GM23338 (cell line): ENCODE data around the gene BMP10.

ENCODE experiments used
- CREB1 ChIP-seq: fragments of 250-450 bp; sonication (Bioruptor Pico); IDR thresholded peaks from 2 replicates; pipeline ENCODE4 v1.5.0; 2020; ENCODE audit warnings: low read depth, mild to moderate bottlenecking, moderate library complexity
- CTCF ChIP-seq, 2 experiments: fragments of 200-600 bp in 1 of 2; sonication (generic) in 1 of 2; conservative IDR thresholded peaks; 2 replicates each; pipeline versions ENCODE4 v1.5.1 to v1.6.1; 2016 to 2017; ENCODE audit warnings: antibody characterized with exemption in 2 of 2, low read depth in 2 of 2, mild to moderate bottlenecking in 2 of 2, moderate library complexity in 1 of 2
- EZH2 ChIP-seq: fragments of 200-600 bp; sonication (generic); IDR thresholded peaks from one replicate; pipeline ENCODE4 v1.8.0; 2017; ENCODE audit warnings: antibody characterized with exemption, mild to moderate bottlenecking, low read depth; ENCODE audit not compliant: unreplicated experiment
- EZH2phosphoT487 ChIP-seq: fragments of 200-600 bp; sonication (generic); IDR thresholded peaks from one replicate; pipeline ENCODE4 v1.8.1; 2018; ENCODE audit warnings: antibody characterized with exemption; ENCODE audit not compliant: unreplicated experiment
- JUNB ChIP-seq: IDR thresholded peaks from one replicate; pipeline ENCODE4 v1.6.1; 2016; ENCODE audit warnings: antibody characterized with exemption; ENCODE audit not compliant: unreplicated experiment
- NANOG ChIP-seq: IDR thresholded peaks from 2 replicates; pipeline ENCODE4 v1.6.1; 2016; ENCODE audit warnings: antibody characterized with exemption, borderline replicate concordance
- POLR2AphosphoS5 ChIP-seq: IDR thresholded peaks from 2 replicates; pipeline ENCODE4 v1.6.1; 2016; ENCODE audit warnings: antibody characterized with exemption, low read depth
- REST ChIP-seq: IDR thresholded peaks from one replicate; pipeline ENCODE4 v1.6.1; 2018; ENCODE audit warnings: antibody characterized with exemption; ENCODE audit not compliant: unreplicated experiment
- STAT1 ChIP-seq: IDR thresholded peaks from one replicate; pipeline ENCODE4 v1.6.1; 2016; ENCODE audit warnings: antibody characterized with exemption; ENCODE audit not compliant: unreplicated experiment
- ZNF114 ChIP-seq: fragments of 250-450 bp; sonication (Bioruptor Pico); IDR thresholded peaks from 2 replicates; pipeline ENCODE4 v1.5.0; 2020; ENCODE audit warnings: mild to moderate bottlenecking, moderate library complexity
- ZNF331 ChIP-seq: fragments of 250-450 bp; sonication (Bioruptor Pico); IDR thresholded peaks from 2 replicates; pipeline ENCODE4 v1.5.0; 2020; ENCODE audit warnings: low read depth, mild to moderate bottlenecking, moderate library complexity
- ZNF462 ChIP-seq: fragments of 250-450 bp; sonication (Bioruptor Pico); IDR thresholded peaks from 2 replicates; pipeline ENCODE4 v1.5.0; 2020; ENCODE audit warnings: mild to moderate bottlenecking, moderate library complexity
- TF ChIP-seq, protein P1 (sequence below): IDR thresholded peaks from 2 replicates; pipeline ENCODE4 v1.6.1; 2016; ENCODE audit warnings: antibody characterized with exemption

GRCh38 chr2:68850524-68850923 lies 20.7 kb downstream of the BMP10 start:
- no peak for TF ChIP-seq CTCF (conservative IDR thresholded peaks at IDR 0.05; ENCODE audit: low read depth in 2 of 2)
- TF ChIP-seq REST: no peak
- no peak for TF ChIP-seq EZH2phosphoT487
- no peak for TF ChIP-seq POLR2AphosphoS5
- no peak for TF ChIP-seq EZH2
- TF ChIP-seq JUNB: no peak
- no peak for TF ChIP-seq CREB1 (CRISPR knock-in tag)
- TF ChIP-seq, protein P1, sequence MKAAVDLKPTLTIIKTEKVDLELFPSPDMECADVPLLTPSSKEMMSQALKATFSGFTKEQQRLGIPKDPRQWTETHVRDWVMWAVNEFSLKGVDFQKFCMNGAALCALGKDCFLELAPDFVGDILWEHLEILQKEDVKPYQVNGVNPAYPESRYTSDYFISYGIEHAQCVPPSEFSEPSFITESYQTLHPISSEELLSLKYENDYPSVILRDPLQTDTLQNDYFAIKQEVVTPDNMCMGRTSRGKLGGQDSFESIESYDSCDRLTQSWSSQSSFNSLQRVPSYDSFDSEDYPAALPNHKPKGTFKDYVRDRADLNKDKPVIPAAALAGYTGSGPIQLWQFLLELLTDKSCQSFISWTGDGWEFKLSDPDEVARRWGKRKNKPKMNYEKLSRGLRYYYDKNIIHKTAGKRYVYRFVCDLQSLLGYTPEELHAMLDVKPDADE: no peak
- TF ChIP-seq NANOG: no peak
- TF ChIP-seq ZNF462 (CRISPR knock-in tag): no peak
- no peak for TF ChIP-seq STAT1
- TF ChIP-seq ZNF331: no peak
- TF ChIP-seq ZNF114: no peak
